SK-N-MC (cell line): Measurements from ENCODE around the gene CYS1.
A peak's percentile ranks its signal among the peaks of the same experiment; 100 is the strongest.

Experiments used
- DNase-seq: peaks from one replicate; pipeline ENCODE4 v3.0.0-alpha.2; 2011; ENCODE audit warnings: low read depth, low spot score
- H3K27ac ChIP-seq: fragments of 200-600 bp; sonication (generic); 2 replicates; pipeline ENCODE4 v1.5.1; 2016; ENCODE audit warnings: mixed run types
- H3K36me3 ChIP-seq: fragments of 200-600 bp; sonication (generic); 2 replicates; pipeline ENCODE4 v1.6.1; 2017; ENCODE audit warnings: antibody characterized with exemption, low read length, mixed read lengths; ENCODE audit not compliant: insufficient read depth
- H3K4me3 ChIP-seq: fragments of 200-600 bp; sonication (generic); 2 replicates; pipeline ENCODE4 v1.5.1; 2016
- H3K9ac ChIP-seq: fragments of 200-600 bp; sonication (generic); 2 replicates; pipeline ENCODE4 v1.8.0; 2017; ENCODE audit warnings: mixed run types, mixed read lengths; ENCODE audit not compliant: insufficient read length
- H3K9me3 ChIP-seq: fragments of 200-600 bp; sonication (generic); 2 replicates; pipeline ENCODE4 v1.6.1; 2017; ENCODE audit warnings: low read depth, mild to moderate bottlenecking, antibody characterized with exemption, low read length, moderate library complexity, mixed read lengths
- EZH2 ChIP-seq: fragments of 200-600 bp; sonication (generic); IDR thresholded peaks from one replicate; pipeline ENCODE4 v1.6.1; 2017; ENCODE audit warnings: antibody characterized with exemption
- FOXP2 ChIP-seq: optimal IDR thresholded peaks from 2 replicates; pipeline ENCODE3; 2011; ENCODE audit warnings: mild to moderate bottlenecking, moderate library complexity; ENCODE audit not compliant: insufficient read depth; ENCODE audit errors: extremely low read length, control extremely low read depth
- POLR2AphosphoS5 ChIP-seq: IDR thresholded peaks from 2 replicates; pipeline ENCODE4 v1.6.1; 2012; ENCODE audit warnings: mild to moderate bottlenecking, low read depth, low read length, borderline replicate concordance

CYS1 gene

DNA sequence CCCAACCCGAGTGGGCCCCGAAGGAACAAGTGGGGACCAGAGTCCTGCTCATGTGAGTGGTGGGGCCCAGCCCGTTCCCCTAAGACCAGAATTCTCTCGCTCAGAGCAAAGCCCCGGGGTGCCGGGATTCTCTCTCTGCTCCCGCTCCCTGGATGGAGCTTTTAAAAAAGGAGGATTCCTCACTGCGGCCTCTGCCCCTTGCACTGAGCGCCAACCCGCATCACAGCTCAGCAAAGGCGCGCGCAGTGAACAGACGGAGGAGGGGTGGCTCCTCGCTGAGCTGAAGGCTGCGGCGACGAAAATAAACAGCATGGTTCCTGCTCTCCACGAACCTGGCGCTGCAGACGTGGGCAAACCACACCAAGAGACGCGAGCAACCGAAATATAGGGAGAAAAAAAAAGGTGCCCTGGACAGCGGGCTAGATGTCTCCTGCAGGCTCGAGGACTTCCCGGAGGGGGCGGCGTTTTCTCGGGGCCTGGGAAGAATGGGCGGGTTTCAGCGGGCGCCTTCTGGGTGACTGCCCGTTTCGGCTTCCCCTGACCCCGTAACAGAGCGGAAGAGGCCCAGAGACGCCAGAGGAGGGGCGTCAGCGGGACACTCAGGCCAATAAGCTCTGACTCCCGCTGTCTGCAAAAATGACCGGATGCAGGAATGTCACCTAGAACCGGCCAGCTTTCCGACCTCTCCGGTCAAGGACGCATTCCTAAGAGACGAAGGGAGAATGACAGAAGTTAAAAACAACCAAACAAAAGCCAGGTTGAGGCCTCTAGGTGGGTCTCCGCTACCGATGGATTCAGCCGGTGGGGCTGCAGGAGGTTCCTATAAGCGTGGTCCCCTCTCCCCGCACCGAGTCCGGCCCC, 37.7 kb downstream of the CYS1 start:
- TF ChIP-seq EZH2: no peak
- no peak for TF ChIP-seq FOXP2
- no peak for TF ChIP-seq POLR2AphosphoS5
- Histone ChIP-seq H3K27ac (no peak overlapping the region), H3K9ac (no peak overlapping the region), H3K36me3 (no peaks in the 10 kb centered on the region; the same call in 1 of the 2 replicates), H3K9me3 (no peaks in the 10 kb centered on the region), H3K4me3 (peak overlapping the region; percentile 33)
- no peak for DNase-seq

DNA sequence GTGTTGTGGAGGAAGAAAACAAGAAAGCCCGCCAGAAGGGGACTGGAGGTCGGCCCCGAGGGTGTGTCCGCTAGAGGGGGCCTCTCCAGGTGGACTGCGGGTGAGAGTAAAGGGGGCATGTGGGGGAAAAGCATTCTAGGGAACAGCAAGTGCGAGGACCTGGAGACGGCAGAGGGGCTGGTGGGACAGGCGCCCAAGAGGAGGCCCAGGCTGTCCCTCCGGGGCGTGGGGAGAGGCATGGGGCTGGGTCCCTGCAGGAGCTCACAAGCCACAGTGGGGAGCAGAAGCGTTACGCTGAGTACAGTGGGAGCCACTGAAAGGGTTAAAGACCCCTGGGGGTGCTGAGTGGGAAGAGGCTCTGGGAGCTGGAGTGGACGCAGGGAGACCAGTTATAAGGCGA, 38.5 kb downstream of the CYS1 start:
- H3K9me3 ChIP-seq: no peaks in the 10 kb centered on the region
- H3K27ac ChIP-seq: no peak overlapping the region
- TF ChIP-seq EZH2: no peak
- TF ChIP-seq FOXP2: no peak
- no peak for TF ChIP-seq POLR2AphosphoS5
- H3K4me3 ChIP-seq: no peak overlapping the region
- no peak for DNase-seq
- H3K36me3 ChIP-seq: no peaks in the 10 kb centered on the region
- H3K9ac ChIP-seq: no peak overlapping the region

DNA sequence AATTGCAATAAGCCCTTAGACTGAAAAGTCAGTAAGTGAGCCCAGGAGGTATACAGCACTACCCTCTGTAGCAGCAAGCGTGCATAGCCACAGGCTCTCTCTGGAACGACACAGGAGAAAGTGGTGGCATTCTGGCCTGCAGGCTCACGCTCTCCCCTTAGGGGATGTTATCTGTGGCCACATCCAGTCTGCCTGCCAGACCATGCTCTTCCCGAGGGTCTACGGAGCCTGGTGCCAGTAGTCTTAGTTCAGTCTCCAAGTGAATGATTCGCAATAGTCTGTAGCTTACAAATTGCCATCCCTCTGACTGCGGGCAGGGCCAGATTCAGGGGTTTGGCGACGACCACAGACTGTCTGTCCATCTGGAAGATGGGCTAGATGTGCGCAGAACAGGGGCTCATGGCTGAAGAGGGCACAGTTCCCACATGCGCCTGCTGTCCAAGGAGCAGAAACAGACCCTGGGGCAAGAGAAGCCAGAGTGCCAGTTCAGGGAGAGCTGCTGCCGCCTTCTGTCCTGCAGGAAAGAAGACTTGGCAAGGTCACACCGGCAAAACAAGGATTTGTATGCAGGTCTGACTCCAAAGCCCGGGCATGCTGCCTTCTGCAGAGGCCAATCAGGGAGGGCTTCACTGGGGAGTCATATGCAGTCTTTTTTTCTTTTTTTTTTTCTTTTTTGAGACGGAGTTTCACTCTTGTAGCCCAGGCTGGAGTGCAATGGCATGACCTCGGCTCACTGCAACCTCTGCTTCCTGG, 40.4 kb downstream of the CYS1 start:
- Histone ChIP-seq H3K36me3 (no peaks in the 10 kb centered on the region), H3K27ac (no peak overlapping the region), H3K9me3 (no peaks in the 10 kb centered on the region), H3K4me3 (no peak overlapping the region), H3K9ac (no peak overlapping the region)
- no peak for DNase-seq
- no peak for TF ChIP-seq EZH2
- TF ChIP-seq POLR2AphosphoS5: no peak
- TF ChIP-seq FOXP2: no peak

DNA sequence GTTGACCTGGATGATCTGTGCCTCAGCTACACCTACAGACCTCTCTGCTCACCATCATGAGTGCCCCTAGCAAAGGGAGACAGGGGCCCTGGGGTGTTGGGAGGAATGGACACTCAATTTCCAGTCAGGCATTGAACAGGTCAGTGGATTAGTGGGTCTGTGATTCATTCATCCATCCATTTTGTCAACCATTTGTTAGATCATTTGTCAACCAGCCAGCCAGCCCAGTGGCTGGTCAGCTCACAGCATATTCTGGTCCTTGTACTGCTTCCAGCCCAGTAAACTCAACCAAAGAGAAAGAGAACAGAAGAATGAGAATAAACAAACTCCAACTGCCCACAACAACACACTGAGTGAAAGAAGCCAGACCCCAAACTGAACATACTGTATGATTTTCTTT, 41.5 kb downstream of the CYS1 start:
- Histone ChIP-seq H3K4me3 (no peak overlapping the region), H3K9me3 (no peaks in the 10 kb centered on the region), H3K27ac (no peak overlapping the region), H3K9ac (no peak overlapping the region), H3K36me3 (no peaks in the 10 kb centered on the region)
- no peak for DNase-seq
- TF ChIP-seq POLR2AphosphoS5 (no peak), EZH2 (no peak), FOXP2 (no peak)

DNA sequence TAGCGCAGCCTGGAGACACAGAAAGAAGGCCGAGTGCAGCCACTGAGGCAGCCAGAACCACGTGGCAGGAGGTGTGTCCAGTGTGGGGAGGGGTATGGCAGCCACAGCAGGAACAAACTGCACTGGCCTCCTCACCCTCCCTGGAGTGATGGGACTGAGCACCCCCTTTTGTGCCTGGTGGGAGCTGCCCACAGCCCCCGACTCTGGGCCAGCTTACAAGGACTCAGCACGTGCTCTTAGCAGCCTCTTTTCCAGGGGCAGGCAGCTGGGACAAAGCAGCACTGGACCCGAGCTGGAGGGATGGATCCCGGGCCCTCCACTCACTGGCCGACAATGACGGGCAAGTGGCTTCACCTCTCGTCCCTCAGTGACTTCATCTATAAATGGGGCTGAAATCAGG, 42.1 kb downstream of the CYS1 start:
- Histone ChIP-seq H3K4me3 (no peak overlapping the region), H3K36me3 (no peaks in the 10 kb centered on the region), H3K27ac (no peak overlapping the region), H3K9me3 (no peaks in the 10 kb centered on the region), H3K9ac (no peak overlapping the region)
- no peak for TF ChIP-seq EZH2
- no peak for TF ChIP-seq FOXP2
- no peak for TF ChIP-seq POLR2AphosphoS5
- no peak for DNase-seq

DNA sequence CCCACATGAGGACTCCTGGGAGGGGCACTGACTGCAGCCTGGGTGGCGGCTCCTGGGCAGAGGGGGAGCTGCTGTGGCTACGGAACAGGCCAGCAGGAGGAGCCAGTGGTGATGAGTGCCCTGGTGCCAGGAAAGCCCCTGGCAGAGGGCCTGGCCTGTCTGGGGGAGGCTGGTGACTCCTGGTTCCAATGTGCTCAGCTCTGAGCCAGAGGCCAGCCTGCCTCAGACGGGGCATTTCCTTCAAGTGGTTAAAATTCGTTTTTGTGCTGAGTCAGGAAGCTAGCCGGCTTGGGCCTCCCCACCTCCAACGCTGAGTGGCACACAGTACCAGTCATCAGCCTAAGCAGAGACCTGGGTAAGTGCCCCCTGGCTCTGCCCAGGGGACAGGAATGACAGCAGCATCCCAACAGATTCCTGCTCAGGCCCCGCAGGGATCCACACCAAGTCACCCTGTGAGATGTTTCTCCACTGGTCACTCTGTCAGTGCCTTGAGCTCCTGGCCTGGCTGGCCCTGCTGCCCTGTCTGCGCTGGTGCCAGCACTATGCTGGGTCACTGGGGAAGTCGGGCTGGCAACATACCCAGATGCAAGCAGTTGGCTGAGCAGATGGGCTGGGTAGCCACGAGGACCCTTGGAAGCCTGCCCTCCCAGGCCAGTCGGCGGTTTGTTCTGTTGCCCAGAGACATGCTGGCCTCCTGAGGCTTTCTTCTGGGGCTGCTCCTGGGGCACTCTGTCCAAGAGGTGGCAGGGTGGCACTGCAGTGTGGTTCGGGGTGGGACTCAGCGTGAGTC, 43.9 kb downstream of the CYS1 start:
- no peak for TF ChIP-seq EZH2
- TF ChIP-seq POLR2AphosphoS5: no peak
- TF ChIP-seq FOXP2: no peak
- Histone ChIP-seq H3K9me3 (no peaks in the 10 kb centered on the region), H3K36me3 (no peaks in the 10 kb centered on the region), H3K27ac (no peak overlapping the region), H3K9ac (no peak overlapping the region), H3K4me3 (no peak overlapping the region)
- no peak for DNase-seq

DNA sequence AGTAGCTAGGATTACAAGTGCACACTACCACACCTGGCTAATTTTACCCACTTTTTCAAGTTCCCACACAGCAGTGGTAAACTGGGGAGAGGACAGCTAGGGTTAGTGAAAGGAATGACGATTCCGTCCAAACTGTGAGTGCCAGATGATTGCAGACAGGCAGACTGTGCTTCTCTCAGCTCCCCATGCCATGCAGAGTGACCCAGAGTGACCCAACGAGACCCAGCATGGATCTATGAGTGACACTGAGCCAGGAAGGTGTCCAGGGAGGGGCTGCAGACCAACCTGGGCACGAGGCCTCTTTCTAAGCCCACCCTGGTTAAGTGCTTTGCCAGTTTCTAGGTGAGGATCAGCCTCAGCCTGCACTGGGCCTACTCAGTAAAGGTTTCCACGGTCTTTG, 44.6 kb downstream of the CYS1 start:
- Histone ChIP-seq H3K9ac (no peak overlapping the region), H3K4me3 (no peak overlapping the region)
- TF ChIP-seq FOXP2 (no peak), POLR2AphosphoS5 (no peak), EZH2 (no peak)

DNA sequence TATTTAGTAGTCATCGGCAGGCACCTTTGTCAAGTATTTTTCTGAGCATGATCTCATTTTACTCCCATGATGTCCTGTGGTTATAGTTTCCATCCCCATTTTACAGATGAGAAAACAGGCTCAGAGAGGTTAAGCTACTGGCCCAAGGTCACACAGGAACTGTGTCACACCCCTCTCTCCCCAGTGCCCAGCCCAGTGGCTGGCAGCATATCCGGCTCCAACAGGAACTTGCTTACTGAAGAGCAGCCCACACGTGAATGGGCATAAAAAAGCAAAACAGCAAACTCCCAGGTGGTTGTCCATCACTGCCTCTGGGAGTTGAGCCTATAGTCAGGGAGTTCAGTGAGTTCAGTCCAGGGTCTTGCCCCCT, 45.2 kb downstream of the CYS1 start:
- no peaks in the 10 kb centered on the region for H3K9me3 ChIP-seq
- H3K9ac ChIP-seq: no peak overlapping the region
- TF ChIP-seq POLR2AphosphoS5 (no peak), EZH2 (no peak), FOXP2 (no peak)
- no peak overlapping the region for H3K4me3 ChIP-seq
- no peaks in the 10 kb centered on the region for H3K36me3 ChIP-seq
- DNase-seq: no peak
- no peak overlapping the region for H3K27ac ChIP-seq

More for the DNA sequence above, 44.6 kb downstream of the CYS1 start:
- no peak for DNase-seq
- H3K27ac ChIP-seq: no peak overlapping the region
- no peaks in the 10 kb centered on the region for H3K9me3 ChIP-seq
- H3K36me3 ChIP-seq: no peaks in the 10 kb centered on the region
